Germinal center (tissue), 1 donor: Measurements from ENCODE around the gene GRID2.
"Not testable (repeated sequence)": the region's sequence is repeated elsewhere in the genome, so short reads cannot be mapped to it uniquely, and the experiment has no call there.

ENCODE experiments used
- DNase-seq: peaks from one replicate; pipeline ENCODE4 v3.0.0; 2012; ENCODE audit warnings: mixed read lengths, low spot score

Gene GRID2

GRCh38 chr4:93317057-93317456 lies 1013.3 kb downstream of the GRID2 start:
- no peak for DNase-seq

DNA sequence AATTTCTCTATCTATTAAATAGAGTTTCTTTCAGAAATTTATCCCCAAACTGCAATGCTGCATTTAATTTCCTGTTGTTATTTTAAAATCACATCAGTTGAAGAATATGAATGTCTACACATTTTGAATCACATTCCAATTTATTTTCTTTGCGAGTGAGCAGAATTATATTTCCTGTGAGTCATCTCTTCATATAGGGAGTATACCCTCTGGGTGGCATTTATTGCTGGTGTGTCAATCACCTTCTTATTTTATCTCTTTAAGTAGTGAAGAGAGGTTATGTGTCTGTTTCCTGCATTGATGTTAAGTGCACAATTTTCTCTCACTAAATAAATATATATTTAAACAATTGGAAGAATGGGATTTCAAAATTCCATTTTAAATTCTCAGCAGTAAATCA lies 1013.8 kb downstream of the GRID2 start:
- no peak for DNase-seq

DNA sequence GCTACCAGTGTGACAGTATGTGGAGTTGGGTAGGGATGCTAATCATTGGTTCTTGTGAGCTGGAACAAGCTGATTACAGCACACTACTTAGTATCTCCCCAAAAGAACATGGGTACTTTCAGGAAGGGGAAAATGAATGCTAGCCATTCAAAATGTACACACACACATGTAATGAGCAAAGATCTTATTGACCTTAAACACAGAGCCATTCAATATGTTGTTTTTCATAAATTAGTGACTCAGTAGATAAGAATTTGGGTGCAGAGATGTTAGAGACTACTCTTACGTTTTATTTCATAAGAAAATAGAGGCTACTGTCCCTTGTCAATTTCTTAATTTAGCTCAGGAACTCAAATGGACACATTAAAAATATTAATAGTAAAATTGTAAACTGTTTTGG lies 1015.3 kb downstream of the GRID2 start:
- no peak for DNase-seq

- no peak for DNase-seq
Observed at GRCh38 chr4:93320356-93320755, 1016.6 kb downstream of the GRID2 start.

GRCh38 chr4:93327346-93327745 lies 1023.6 kb downstream of the GRID2 start:
- DNase-seq = no peak

DNA sequence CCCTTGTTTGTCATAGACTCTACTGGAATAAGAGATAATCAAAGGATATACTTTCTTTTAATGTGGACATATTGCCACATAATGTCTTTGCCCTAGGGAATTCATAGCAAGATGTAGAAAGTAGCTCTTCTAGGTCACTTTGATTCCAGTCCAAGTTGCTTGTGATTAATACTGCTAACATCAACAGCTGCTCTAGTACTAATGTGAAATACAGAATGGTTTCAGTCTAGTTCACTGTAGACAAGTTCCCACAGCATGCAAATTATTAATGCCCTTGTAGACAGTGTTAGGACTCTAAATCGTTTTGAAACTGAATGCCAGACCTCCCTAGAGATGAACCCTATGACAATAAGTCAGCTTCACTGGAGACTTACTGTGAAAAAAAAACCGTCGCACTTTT lies 1030.2 kb downstream of the GRID2 start:
- DNase-seq = no peak

GRCh38 chr4:93337196-93337595 lies 1033.4 kb downstream of the GRID2 start:
- no peak for DNase-seq

DNA sequence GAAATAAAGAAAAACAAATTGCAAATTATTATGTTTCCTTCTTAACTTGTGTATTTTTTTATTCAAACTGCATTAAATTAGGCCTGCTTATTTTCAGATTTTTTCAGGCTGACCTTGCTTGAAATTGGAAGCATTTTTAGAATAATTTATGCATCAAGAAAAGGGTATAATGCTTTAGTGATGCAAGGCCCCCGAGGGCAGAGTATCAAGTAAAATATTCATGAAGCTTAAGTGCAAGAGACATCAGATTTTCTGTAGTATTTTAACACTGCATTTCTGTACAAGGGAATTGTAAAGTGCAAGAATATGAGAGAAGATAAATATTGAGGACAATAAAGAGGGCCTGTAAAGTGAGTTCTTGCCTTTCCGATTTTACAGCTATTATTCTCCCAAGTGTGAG lies 1039.0 kb downstream of the GRID2 start:
- no peak for DNase-seq

- no peak for DNase-seq
Observed at GRCh38 chr4:93346840-93347239, 1043.1 kb downstream of the GRID2 start.

- DNase-seq = no peak
Observed at GRCh38 chr4:93348896-93349295, 1045.1 kb downstream of the GRID2 start.

DNA sequence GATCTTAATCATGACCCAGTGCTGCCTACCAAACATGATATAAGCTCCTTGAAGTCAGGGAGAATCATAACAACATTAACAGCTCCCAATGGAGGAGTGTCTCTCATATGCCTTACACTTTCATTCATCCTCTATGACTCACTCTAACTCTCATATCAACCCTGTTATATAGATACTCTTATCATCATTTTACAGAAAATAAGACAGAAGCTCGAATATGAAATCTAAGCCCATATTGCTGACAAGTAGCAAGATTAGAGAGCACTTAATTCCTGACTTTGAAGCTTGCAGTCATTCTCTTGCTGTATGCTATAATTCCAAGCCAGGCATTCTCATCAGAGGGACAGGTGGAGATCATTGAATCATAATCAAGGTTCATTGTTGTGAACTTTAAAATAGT lies 1048.1 kb downstream of the GRID2 start:
- no peak for DNase-seq

DNA sequence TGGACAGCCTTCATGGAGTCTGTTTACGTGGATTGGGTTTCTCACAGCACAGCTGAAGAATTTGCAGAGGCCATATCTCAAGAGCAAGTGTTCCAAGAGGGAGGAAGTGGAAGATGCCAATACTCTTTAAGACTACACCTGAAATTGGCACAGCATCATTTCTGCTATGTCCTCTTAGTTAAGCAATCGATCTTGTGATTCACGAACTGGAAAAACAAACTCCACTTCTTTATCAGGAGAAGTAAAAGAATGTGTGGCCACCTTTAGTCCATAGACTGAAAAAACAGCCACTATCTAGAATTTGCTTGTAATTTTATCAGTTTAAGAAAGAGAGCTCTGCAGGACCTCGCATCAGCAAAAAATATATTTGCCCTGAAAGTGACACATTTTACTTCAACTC lies 1051.6 kb downstream of the GRID2 start:
- DNase-seq = no peak

- DNase-seq = no peak
Observed at GRCh38 chr4:93359586-93359985, 1055.8 kb downstream of the GRID2 start.

DNA sequence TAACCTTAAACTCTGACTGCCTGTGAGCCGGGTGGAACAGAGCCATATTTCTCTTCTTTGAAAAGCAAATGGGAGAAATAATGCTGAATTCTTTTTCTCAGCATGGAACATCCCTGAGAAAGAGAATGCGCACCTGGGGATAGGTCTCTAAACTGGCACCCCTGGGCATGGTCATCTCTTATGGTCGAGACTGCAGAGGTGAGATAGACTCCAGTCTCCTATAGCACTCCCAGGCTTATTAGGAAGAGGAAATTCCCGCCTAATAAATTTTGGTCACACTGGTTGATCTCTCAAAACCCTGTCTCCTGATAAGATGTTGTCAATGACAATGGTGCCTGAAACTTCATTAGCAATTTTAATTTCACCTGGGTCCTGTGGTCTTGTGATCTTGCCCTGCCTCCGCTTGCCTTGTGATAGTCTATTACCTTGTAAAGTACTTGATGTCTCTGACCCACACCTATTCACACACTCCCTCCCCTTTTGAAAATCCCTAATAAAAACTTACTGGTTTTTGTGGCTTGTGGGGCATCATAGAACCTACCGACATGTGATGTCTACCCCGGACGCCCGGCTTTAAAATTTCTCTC lies 1062.5 kb downstream of the GRID2 start:
- DNase-seq = not testable (repeated sequence)

DNA sequence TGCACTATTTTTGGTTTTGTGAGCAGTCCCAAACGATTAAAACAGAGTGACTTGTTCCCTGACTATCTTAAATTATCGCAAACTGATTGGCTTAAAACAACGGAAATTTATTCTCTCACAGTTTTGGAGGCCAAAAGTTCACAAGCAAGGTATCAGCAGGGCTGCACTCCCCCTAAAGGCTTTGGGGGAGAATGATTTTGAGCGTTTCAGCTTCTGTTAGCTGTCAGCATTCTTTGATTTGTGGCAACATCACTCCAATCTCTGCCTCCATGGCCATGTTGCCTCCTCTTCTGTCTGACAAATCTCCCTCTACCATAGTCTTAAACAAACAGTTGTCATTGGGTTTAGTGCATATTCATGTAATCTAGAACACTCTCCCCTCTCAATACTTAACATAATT lies 1065.2 kb downstream of the GRID2 start:
- DNase-seq = no peak

- DNase-seq = no peak
Observed at GRCh38 chr4:93370256-93370655, 1066.5 kb downstream of the GRID2 start.

DNA sequence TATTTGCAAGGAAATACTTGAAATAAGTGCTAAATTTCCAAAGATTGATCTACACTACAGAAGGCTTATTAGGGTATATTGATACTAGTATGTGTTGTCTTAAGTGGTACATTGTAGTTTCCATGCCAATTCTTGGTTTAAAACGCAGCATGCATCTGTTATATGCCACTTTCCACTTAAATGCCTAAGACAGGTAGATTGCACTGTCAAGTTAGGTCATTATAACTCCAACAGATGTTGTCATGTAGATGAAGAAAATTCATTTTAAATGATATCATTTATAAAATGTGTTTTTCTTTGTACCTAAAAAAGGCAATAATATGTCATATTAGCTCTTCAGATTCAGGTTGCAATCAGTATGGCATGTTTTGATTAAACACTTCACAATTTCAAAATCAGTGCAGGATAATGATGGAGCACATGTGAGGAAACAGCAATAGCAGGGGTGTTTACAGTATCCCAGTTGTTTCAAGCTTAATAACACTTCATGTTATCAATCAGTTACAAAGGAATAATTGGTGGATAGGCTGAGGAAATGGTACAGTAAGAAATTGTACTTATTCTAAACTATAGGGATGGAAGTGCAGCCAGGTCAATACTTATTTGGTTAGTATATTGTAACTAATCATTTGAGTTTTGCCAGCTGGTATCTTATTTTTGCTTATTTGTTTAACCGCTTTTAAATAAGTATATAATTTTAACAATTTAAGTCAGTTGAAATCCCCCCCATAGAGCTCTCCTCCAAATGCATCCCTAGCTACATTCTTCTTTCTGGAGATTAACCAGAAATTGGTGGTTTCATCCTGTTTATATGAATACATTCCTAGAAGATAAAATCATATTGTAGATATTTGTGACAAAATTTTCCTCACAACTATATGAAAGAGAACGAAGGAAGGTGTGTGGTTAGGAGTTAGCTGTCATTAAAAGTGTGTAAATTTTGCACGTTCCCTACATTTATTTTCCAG lies 1070.4 kb downstream of the GRID2 start:
- DNase-seq = no peak

GRCh38 chr4:93384241-93384640 lies 1080.5 kb downstream of the GRID2 start:
- no peak for DNase-seq

DNA sequence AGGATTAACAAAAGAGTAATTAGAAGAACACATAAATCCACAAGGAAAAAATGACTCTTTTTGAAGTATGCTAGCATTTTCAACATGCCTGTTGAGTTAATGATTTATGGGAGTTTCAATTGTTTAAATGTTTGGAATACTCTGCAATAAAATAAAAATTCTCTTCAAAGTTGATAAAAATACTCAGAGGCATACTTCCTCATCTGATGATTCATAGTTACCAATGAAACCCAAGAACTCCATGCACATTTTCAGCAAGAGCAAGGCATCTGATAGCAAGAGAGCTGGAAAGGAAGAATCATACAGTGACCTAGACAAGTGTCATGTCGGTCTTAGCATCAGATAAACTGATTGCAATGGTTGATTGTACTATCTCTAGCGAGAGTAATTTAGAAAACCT lies 1081.1 kb downstream of the GRID2 start:
- DNase-seq = no peak

DNA sequence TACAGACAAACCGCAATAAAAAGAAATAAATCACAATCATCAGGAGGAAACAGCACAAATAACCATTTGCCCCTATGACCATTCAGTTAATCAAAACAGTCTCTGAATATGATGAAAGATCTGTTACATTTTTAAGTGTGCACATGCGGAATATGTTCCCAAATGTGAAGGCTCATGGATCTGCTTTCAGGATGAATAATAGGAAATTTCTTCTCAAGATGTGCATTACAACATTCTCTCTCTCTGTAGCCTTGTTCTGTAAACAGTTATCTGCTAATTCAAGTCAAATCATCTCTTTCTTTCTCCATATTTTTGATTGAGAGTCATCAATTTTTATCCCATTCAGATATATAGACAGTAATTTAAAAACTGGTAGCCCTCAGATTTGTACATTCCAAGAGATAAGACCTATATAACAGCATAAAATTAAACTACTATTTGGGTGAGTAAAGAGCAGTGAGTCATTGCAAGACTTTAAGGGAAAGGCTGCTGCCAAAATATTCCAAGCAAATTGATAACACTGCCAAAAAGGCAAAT lies 1090.8 kb downstream of the GRID2 start:
- no peak for DNase-seq

DNA sequence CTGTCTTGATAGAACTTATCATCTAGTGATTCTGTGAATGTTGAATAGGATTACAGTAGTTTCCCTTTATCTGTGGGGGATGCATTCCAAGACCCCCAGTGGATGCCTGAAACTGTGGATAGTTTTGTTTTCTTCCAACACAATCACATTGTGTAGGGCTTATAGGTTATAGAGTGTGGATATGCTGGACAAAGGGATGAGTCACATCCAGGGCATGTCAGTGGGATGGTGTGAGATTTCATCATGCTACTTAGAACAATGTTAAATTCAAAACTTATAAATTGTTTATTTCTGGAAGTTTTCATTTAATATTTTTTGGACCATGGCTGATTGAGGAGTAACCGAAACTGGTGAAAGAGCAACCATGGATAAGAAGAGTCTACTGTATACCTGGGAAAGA lies 1092.5 kb downstream of the GRID2 start:
- DNase-seq = no peak

DNA sequence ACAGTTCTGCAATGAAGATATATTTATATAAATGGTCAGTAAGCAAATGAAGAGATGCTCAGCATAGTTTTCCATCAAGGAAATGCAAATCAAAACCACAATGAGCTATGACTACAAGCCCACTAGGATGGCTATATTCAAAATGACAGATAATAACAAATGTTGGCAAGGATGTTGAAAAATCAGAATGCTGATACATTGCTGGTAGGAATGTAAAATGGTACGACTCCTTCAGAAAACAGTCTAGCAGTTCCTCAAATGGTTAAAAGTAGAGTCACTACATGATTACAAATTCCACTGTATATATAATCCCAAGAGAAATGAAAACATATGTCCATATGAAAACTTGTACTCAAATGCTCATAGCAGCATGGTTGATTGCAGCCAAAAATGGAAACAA lies 1099.8 kb downstream of the GRID2 start:
- DNase-seq = no peak
